Choroid plexus epithelial cell (primary cell): ENCODE results near the gene GPR15.
A peak's percentile ranks its signal among the peaks of the same experiment; 100 is the strongest.

Experiments used
- DNase-seq: peaks from one replicate; pipeline ENCODE4 v3.0.0-alpha.2; 2010; ENCODE audit warnings: low read depth
- H3K4me3 ChIP-seq: 2 replicates; pipeline ENCODE4 v1.5.1; 2011; ENCODE audit warnings: low read depth, mild to moderate bottlenecking, control low read depth, low read length, moderate library complexity
- CTCF ChIP-seq: conservative IDR thresholded peaks from 2 replicates; pipeline ENCODE4 v1.5.1; 2011; ENCODE audit warnings: low read depth, mild to moderate bottlenecking, control low read depth, inconsistent platforms, low read length, moderate library complexity

GPR15 gene

GRCh38 chr3:98563661-98564281 is 32.0 kb downstream of the GPR15 start:
- no peak overlapping the region for H3K4me3 ChIP-seq
- peak; percentile 75 for DNase-seq
- no peak for TF ChIP-seq CTCF

- no peak for TF ChIP-seq CTCF
- DNase-seq, result no peak
Observed at GRCh38 chr3:98564282-98565005, 32.7 kb downstream of the GPR15 start.

GRCh38 chr3:98565237-98565643 is 33.5 kb downstream of the GPR15 start:
- H3K4me3 ChIP-seq, result no peak overlapping the region
- no peak for TF ChIP-seq CTCF
- DNase-seq, result no peak

More at GRCh38 chr3:98564282-98565005, 32.7 kb downstream of the GPR15 start:
- no peak overlapping the region for H3K4me3 ChIP-seq

- no peak for TF ChIP-seq CTCF
- no peak for DNase-seq
- H3K4me3 ChIP-seq, result no peak overlapping the region
Observed at GRCh38 chr3:98565843-98566242, 34.1 kb downstream of the GPR15 start.

GRCh38 chr3:98567666-98568270 is 36.0 kb downstream of the GPR15 start:
- no peak for DNase-seq
- no peak overlapping the region for H3K4me3 ChIP-seq
- TF ChIP-seq CTCF, result no peak

GRCh38 chr3:98568402-98568801 is 36.6 kb downstream of the GPR15 start:
- no peak for DNase-seq
- no peak overlapping the region for H3K4me3 ChIP-seq
- TF ChIP-seq CTCF, result no peak
